Stimulated activated CD8-positive, alpha-beta memory T cell treated with anti-CD3 and anti-CD28 coated beads, Interleukin-7, amount 100 ng/mL, for 4 hours (primary cell): ENCODE results near the gene ANXA2.
"Not testable (repeated sequence)": the region's sequence is repeated elsewhere in the genome, so short reads cannot be mapped to it uniquely, and the experiment has no call there.

Source experiments
- DNase-seq, 2 donors: peaks; one replicate each; pipeline ENCODE4 v3.0.0-alpha.2; 2020; ENCODE audit warnings: low read depth in 2 of 2

The ANXA2 gene

GRCh38 chr15:60344461-60344860 lies 53.3 kb downstream of the ANXA2 start:
- DNase-seq, result no peak

- DNase-seq, result no peak
Measured at GRCh38 chr15:60343221-60343970, 54.4 kb downstream of the ANXA2 start.

- no peak for DNase-seq
Measured at GRCh38 chr15:60340207-60340921, 57.4 kb downstream of the ANXA2 start.

- DNase-seq, result no peak
Measured at GRCh38 chr15:60339236-60339635, 58.5 kb downstream of the ANXA2 start.

- no peak for DNase-seq
Measured at GRCh38 chr15:60338810-60339209, 59.0 kb downstream of the ANXA2 start.

- DNase-seq, result no peak
Measured at GRCh38 chr15:60337076-60337475, 60.7 kb downstream of the ANXA2 start.

GRCh38 chr15:60335296-60335695 lies 62.5 kb downstream of the ANXA2 start:
- DNase-seq, result not testable (repeated sequence)

- no peak for DNase-seq
Measured at GRCh38 chr15:60328852-60329443, 68.8 kb downstream of the ANXA2 start.

- no peak for DNase-seq
Measured at GRCh38 chr15:60326824-60327654, 70.7 kb downstream of the ANXA2 start.

- no peak for DNase-seq
Measured at GRCh38 chr15:60326343-60326742, 71.4 kb downstream of the ANXA2 start.

GRCh38 chr15:60325905-60326304 lies 71.9 kb downstream of the ANXA2 start:
- no peak for DNase-seq

- DNase-seq, result no peak
Measured at GRCh38 chr15:60324706-60325438, 72.9 kb downstream of the ANXA2 start.

- no peak for DNase-seq
Measured at GRCh38 chr15:60323322-60323721, 74.5 kb downstream of the ANXA2 start.

- DNase-seq, result no peak
Measured at GRCh38 chr15:60320365-60320764, 77.4 kb downstream of the ANXA2 start.

- no peak for DNase-seq
Measured at GRCh38 chr15:60318216-60318867, 79.4 kb downstream of the ANXA2 start.

GRCh38 chr15:60316961-60317360 lies 80.8 kb downstream of the ANXA2 start:
- DNase-seq, result no peak

GRCh38 chr15:60315878-60316277 lies 81.9 kb downstream of the ANXA2 start:
- DNase-seq, result no peak

- no peak for DNase-seq
Measured at GRCh38 chr15:60313906-60314305, 83.9 kb downstream of the ANXA2 start.

GRCh38 chr15:60307034-60307433 lies 90.8 kb downstream of the ANXA2 start:
- DNase-seq, result no peak

GRCh38 chr15:60301024-60301423 lies 96.8 kb downstream of the ANXA2 start:
- DNase-seq, result no peak
